ENCODE measurements around the gene EXOC1L. TPM values are rescaled to one million over a fixed set of nuclear protein-coding genes. Genes with fewer than 3 reads are reported as not detected.
"Not testable (repeated sequence)": the region's sequence is repeated elsewhere in the genome, so short reads cannot be mapped to it uniquely, and the experiment has no call there.

Gene EXOC1L
- total RNA-seq, 1 donor from 2014 or later = not detected

DNA sequence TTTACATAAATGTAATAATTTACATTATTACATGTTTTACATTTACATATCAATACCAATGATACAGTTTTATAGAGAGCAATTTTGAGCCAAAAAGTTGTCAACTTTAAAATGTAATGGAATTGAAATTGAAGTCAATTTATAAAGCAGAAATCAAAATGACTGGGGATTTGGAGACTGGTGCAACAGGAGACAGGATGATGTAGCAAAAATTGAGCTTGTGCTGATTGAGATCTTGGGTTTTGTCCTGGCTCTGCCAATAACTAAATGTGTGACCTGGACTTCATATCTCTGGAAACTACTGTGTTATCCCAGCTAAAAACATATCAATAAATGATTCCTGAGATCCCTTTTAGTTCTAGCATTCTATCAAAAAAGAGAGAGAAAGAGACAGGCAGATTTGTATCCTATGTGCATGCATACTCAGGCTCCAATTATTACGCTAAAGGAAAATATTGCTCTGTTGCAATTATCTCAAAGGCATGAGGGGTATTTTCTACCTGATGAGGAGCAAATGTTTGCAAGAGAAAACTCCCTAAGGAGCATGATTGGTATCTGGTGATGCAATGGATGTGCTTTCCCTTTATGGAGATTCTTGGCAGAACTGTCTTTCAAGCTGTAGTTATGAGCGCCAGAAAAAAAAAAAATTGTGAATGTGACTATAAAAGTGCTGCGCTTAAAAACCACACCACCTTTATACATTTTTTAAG, 14.7 kb downstream of the EXOC1L start:
- DNase-seq (ENCODE audit: low spot score) = no peak
- intact Hi-C loops (cut with DNase I) = no loop called here

DNA sequence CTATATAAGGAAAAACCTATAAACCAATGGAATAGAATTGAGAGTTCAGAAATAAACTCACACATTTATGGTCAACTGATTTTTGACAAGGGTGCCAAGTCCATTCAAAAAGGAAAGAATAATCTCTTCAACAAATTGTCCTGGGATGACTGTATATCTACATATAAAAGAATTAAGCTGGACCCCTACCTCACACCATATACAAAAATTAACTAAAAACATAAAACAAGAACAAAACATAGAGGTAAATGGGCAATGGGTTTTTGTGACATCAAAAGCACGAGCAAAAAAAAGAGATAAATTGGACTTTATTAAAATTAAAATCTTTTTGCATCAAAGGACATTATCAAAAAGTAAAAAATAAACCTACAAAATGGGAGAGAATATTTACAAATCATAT, 18.3 kb downstream of the EXOC1L start:
- no peak for DNase-seq (ENCODE audit: low spot score)

DNA sequence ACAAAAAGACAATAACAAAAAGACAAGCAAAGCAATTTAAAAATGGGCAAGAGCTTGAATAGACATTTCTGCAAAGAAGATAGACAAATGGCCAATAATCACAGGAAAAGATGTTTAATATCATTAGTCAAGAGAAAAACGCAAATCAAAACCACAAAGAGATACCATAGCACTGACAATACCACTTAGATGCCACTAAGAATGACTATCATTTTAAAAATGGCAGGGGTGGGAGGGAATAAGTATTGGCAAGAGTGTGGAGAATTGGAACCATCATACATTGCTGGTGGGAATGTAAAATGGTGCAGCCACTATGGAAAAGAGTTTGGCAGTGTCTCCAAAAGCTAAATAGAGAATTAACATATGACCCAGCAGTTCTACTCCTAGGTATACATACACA, 18.8 kb downstream of the EXOC1L start:
- intact Hi-C loops (cut with DNase I) = no loop called here
- no peak for DNase-seq (ENCODE audit: low spot score)

More for the DNA sequence above, 18.3 kb downstream of the EXOC1L start:
- intact Hi-C loops (cut with DNase I) = no loop called here

DNA sequence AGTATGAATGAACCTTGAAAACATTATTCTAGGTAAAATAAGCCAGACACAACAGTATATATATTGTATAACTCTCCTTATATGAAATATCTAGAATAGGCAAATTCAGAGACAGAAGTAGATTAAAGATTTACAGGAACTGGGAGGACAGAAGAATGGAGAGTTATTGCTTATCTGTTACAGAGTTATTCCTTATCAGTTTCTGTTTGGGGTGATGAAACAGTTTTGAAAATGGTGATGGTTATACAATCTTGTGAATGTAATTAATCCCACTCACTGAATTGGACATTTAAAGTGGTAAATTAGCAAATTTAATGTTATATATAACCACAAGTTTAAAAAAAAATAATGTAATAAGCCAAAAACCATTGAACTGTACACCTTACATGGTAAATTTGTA, 19.4 kb downstream of the EXOC1L start:
- no peak for DNase-seq (ENCODE audit: low spot score)
- intact Hi-C loops (cut with DNase I) = no loop called here

DNA sequence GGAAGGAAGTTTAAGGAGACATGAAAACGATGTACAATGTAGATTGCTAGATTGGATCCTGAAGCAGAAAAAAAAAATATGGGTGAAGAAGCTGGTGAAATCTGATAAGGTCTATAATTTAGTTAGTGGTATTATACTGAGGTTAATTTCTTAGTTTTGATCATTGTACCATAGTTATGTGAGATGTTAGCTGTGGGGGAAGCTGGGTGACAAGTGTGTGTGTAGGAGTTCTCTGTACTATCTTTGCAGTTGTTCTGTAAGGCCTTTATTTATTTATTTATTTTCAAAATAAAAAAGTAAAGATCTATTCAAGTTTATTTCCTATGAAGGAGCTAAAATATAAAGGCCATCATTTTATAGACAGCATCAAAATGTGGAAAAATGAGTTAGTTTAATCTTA, 21.4 kb downstream of the EXOC1L start:
- intact Hi-C loops (cut with DNase I) = no loop called here

DNA sequence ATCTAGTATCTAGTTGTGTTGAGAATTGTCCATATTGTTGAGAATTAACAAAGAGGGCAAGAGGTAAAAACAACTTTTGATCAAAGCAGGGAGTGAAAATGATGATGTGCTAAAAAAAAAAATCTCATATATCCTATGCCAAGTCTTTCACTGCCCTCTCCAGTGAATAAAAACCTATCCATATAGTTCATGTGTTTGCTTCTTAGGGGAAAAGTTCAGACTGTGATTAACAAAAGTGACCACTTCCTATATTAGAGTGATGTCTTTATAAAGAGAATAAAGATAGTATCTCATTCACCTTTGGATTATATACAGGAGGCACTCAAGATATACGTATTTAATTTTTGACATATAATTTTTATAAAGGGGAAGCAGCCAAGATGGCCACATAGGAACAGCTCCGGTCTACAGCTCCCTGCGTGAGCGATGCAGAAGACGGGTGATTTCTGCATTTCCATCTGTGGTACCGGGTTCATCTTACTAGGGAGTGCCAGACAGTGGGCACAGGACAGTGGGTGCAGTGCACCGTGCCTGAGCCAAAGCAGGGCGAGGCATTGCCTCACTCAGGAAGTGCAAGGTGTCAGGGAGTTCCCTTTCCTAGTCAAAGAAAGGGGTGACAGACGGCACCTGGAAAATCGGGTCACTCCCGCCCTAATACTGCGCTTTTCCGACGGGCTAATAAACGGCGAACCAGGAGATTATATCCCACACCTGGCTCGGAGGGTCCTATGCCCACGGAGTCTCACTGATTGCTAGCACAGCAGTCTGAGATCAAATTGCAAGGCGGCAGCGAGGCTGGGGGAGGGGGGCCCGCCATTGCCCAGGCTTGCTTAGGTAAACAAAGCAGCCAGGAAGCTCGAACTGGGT, 22.0 kb downstream of the EXOC1L start:
- DNase-seq (ENCODE audit: low spot score); intact Hi-C loops (cut with DNase I): not testable (repeated sequence)

More for the DNA sequence above, 21.4 kb downstream of the EXOC1L start:
- DNase-seq (ENCODE audit: low spot score) = no peak

DNA sequence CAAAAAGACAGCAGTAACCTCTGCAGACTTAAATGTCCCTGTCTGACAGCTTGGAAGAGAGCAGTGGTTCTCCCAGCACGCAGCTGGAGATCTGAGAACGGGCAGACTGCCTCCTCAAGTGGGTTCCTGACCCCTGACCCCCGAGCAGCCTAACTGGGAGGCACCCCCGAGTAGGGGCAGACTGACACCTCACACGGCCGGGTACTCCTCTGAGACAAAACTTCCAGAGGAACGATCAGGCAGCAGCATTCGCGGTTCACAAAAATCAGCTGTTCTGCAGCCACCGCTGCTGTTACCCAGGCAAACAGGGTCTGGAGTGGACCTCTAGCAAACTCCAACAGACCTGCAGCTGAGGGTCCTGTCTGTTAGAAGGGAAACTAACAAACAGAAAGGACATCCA, 22.7 kb downstream of the EXOC1L start:
- DNase-seq (ENCODE audit: low spot score); intact Hi-C loops (cut with DNase I): not testable (repeated sequence)

DNA sequence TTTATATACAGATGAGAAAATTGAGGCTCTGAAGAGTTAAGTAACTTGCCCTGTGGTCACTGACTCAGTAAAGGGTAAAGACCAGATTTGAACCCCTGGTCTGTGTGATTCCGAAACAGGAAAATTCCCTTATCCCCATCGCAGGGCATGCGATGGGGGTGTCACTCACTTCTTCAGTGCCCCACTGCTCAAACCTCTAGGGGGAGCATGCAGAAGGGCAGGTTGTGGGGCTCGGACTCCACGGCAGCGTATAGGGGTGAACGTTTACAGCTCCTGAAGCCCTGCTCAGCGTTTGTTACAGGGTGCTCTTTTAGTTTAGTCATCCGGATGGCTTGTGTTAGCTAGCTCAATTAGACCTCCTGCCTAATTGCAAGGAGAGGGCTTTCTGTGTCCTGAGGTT, 30.1 kb downstream of the EXOC1L start:
- DNase-seq (ENCODE audit: low spot score) = no peak
- intact Hi-C loops (cut with DNase I) = loop anchor here (5.0 kb wide), 2 partner anchors 302 to 502 kb away; partner anchors contain the start of genes CLOCK and SRD5A3

DNA sequence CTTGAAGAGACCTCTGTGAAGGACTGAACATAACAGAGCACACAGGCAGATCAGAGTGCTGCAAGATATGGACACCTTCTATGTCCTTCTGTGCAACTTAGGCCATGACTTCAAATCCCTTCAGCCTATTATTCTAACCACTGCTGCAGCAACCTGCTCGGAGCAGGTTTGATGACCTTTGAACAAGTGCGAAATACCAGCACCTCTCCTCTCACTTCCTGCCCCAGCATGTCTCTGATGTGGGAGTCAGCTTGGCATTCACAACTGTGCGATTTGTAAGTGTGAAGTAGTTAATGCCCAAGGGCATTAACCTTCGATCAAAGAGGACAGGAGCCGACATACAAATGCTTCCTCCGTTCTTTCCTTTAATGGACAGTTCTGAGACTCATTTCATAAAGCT, 32.3 kb downstream of the EXOC1L start:
- no peak for DNase-seq (ENCODE audit: low spot score)
- intact Hi-C loops (cut with DNase I) = loop anchor here (2.0 to 5.0 kb wide), 3 partner anchors 95 to 505 kb away; partner anchors contain the start of genes CLOCK and SRD5A3

DNA sequence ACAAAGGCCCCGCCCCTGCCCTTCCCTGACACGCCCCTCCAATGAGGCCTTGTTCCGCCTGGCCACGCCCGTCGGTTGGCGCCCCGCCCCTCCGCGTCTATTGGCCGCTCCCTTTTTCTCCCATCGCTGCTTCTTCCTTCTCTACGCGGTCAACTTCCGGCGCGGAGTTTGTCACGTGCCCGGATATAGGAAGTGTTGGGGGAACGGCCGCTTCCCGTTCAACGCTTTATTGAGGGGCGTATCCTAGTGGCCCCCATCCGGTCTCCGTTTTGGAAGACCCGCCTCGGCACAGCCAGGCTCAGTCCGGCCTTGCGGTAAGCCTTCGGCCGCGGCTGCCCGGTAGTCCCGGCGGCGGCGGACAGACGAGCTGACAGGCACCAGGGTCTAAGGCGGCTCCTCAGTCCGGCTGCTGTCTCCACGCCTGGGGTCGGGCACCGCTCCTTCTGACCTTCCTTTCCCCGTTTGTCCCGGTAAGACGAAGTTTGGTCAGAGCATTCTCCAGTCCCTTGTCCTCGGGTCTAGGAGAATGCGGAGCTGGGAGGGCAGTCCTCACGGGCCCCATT, 34.0 kb downstream of the EXOC1L start, which contains the start of gene EXOC1:
EXOC1 (plus strand) TSS at position 165 of the 563 bp plus-strand sequence. CDS start 4,676 bp downstream, outside the sequence.
- intact Hi-C loops (cut with DNase I) = loop anchor here (2.0 to 5.0 kb wide), 3 partner anchors 93 to 506 kb away; partner anchors contain the start of genes CLOCK and SRD5A3

DNA sequence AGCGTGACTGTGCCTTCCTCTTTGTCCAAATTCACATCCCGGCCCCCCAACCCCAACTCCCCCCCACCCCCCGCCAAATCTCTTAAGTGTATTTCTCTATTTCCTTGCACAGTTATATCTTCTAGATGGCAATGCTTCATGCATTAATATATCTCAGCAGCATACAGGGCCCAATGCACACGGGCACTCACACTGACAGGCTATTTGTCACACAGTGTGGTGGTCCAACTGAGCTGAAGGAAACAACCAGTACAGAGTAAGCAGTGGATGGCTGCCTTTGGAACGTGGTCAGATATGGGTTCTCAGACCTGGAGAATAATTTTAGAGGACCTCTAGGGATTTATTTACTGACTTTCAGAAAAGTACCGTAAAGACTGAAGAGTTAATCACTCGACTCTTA, 34.5 kb downstream of the EXOC1L start:
- intact Hi-C loops (cut with DNase I) = loop anchor here (5.0 kb wide), 2 partner anchors 307 to 507 kb away; partner anchors contain the start of genes CLOCK and SRD5A3
- no peak for DNase-seq (ENCODE audit: low spot score)

More for the DNA sequence above, 34.0 kb downstream of the EXOC1L start, which contains the start of gene EXOC1:
- DNase-seq (ENCODE audit: low spot score) = peak; percentile 98

DNA sequence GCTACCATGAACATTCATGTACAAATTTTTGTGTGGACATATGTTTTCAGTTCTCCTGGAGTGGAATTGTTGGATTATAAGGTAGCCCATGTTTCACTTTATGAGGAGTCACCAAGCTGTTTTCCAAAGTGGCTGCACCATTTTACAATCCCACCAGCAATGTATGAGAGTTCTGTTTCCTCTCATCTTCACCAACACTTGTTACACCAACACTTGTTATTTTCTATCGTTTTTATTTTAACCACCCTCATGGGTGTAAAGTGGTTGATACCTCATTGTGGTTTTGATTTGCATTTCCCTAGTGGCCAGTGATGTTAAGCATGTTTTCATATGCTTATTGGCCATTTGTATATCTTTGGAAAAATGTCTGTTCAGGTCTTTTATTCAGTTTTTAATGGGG, 38.0 kb downstream of the EXOC1L start:
- intact Hi-C loops (cut with DNase I) = no loop called here
- no peak for DNase-seq (ENCODE audit: low spot score)

DNA sequence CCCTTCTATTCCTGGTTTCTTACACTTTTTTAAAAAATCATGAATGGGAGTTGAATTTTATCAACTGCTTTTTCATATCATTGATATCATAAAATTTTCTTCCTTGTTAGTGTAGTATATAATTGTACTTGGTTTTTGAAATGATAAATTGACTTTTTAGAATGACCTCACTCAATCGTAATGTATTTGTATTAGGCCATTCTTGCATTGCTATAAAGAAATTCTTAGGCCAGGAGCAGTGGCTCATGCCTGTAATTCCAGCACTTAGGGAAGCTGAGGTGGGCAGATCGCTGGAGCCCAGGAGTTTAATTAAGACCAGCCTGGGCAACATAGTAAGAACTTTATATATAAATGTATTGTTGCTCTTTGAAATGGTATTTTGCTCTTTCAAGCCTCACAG, 40.1 kb downstream of the EXOC1L start:
- DNase-seq (ENCODE audit: low spot score) = no peak
- intact Hi-C loops (cut with DNase I) = no loop called here

DNA sequence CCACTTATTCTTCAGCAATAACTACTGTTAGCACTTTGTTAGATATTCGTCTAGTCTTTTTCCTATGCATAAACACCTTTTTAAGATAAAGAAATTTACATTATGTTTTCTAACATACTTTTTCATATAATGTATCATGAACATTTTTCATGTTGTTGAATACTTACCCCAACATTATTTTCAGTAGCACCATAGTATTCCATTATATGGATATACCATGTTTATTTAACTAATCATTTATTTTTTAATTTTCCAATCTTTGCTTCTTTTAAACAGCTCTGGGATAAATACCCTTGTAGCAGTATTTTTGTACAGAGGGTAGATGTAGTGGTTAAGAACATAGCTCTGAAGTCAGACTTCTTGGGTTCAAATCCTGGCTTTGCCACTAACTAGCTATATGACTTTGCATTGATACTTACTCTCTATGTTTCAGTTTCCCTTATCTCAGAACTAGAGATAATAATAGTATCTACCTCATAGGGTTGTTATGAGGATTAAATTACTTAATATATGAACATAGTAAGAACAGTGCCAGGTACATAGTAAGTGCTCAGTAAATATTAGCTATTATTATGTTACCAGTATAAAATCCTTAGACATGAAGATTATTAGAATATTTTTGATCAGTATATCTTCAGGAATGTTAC, 45.1 kb downstream of the EXOC1L start:
- intact Hi-C loops (cut with DNase I) = no loop called here
- DNase-seq (ENCODE audit: low spot score) = no peak

DNA sequence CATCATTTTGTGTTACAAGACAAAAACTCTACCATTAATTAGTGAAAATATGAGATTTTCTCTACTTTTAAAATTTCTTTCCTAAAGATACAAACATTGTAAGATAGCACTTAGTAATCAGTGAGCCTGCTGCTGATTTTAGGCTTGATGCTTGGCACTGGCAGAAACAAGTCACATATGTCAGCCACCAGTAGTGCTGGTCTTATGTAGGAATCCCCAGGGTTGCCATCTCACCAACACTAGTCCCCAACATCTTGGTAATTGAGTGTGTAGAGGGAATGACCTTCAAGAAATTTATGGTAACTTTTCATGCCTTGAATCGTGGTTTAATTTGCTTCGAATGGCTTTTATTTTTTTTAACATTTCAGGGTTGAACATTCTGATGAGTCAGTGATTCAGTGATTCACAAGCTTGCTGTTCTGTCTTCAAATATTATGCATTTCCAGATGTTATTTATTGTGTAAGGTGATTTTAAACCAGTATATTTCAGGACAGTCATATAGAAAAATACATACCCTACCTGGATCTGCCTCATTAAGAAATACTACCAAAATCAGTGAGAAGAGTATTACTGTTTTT, 45.7 kb downstream of the EXOC1L start:
- intact Hi-C loops (cut with DNase I) = no loop called here
- DNase-seq (ENCODE audit: low spot score) = no peak

DNA sequence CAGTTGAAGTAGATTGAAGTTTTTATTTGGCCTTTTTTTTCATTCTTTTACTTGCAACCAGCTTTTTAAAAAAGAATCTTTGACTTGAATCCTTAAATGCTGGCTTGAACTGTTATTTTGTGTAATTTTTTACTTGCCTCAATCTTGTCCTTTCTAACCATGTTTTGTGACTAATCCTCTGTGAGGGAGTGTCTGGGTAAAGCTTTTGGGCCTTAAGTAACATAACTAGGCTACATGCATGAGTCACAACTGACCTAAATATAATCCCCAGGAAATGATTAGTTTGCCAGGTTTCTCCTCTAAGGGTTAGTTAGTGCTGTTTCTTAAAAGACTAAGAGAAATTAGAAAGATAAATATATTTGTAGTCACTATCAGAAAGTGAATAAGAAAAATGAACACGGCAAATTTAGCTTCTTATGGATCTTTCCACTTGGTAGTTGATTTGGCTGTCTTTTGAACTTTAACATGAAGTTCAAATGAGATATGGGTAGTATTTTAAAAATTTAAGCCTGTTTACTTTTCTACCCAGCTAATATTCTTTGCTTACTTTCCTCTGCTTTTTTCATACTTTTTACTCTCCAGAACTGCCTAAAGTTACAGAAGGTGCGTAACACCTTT, 46.8 kb downstream of the EXOC1L start:
- intact Hi-C loops (cut with DNase I) = loop anchor here (2.0 kb wide), 1 partner anchor 82 kb away; the partner anchor contains the start of gene CEP135

DNA sequence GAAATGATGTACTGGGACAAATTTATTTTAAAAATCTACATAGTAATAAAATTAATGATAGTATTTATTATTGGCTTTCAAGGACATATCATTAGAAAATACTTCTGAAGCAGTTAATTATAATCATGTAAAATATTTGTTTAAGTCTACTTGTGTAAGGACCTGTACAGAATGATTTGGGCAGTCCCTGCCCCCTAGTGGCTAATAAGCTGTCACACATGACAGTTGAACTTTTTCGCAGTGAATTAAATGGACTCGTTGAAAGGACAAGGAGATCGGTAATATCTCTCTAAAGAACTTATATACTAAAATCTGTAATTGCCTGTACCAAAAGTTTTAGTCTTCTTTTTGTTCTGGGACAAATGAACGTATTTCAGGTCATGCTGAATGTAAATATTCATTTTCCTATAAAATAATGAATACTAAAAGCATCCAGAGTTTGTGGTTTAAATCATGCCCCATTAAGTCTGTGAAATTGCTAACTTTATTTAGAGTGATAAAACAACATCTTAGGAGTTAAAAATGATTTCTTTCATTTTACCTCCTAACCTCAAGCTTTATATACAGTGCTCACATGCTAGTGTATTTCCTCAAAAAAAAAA, 47.5 kb downstream of the EXOC1L start:
- intact Hi-C loops (cut with DNase I) = loop anchor here (2.0 kb wide), 1 partner anchor 82 kb away; the partner anchor contains the start of gene CEP135

More for the DNA sequence above, 46.8 kb downstream of the EXOC1L start:
- DNase-seq (ENCODE audit: low spot score) = no peak

DNA sequence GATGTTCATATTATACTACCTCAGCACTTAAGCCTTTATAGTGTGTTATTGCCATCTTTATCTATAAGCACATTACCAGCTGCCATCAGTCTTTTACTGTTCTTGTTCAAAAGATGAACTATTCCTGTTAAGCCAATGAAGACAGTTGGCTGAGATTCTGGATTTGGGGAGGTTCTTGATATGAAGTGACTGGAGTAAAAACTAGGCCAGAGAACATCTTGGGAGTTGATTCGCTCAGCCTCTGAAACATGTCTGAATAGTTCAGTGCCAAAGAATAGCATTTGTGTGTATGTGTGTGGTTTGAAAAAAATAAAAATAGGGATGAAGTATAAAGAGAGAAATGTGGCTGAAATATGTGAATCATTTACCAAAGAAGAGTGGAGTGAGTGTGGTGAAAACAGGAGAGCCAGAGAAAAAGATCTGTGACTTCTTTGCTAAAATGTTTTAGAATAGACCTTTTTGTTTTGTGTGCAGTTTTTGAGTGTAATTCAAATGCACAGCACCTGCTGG, 49.0 kb downstream of the EXOC1L start:
- intact Hi-C loops (cut with DNase I) = no loop called here
- DNase-seq (ENCODE audit: low spot score) = no peak

More for the DNA sequence above, 47.5 kb downstream of the EXOC1L start:
- no peak for DNase-seq (ENCODE audit: low spot score)
